SK-N-SH (cell line): ENCODE results near the gene SHISAL1.

Source experiments
- CHD2 ChIP-seq: fragments of 150-350 bp; IDR thresholded peaks from 2 replicates; pipeline ENCODE4 v1.6.1; 2018; ENCODE audit warnings: low read length; ENCODE audit not compliant: partially characterized antibody
- REST ChIP-seq: IDR thresholded peaks from 2 replicates; pipeline ENCODE4 v1.6.1; 2012; ENCODE audit warnings: mild to moderate bottlenecking, low read depth, low read length, moderate library complexity

- TF ChIP-seq CHD2 = no peak
- TF ChIP-seq REST = no peak
Observed at GRCh38 chr22:44301039-44301438, 11.7 kb downstream of the SHISAL1 start.
